ENCODE results near the gene HTT.
"Not testable (repeated sequence)": the region's sequence is repeated elsewhere in the genome, so short reads cannot be mapped to it uniquely, and the experiment has no call there.

Gene HTT

DNA sequence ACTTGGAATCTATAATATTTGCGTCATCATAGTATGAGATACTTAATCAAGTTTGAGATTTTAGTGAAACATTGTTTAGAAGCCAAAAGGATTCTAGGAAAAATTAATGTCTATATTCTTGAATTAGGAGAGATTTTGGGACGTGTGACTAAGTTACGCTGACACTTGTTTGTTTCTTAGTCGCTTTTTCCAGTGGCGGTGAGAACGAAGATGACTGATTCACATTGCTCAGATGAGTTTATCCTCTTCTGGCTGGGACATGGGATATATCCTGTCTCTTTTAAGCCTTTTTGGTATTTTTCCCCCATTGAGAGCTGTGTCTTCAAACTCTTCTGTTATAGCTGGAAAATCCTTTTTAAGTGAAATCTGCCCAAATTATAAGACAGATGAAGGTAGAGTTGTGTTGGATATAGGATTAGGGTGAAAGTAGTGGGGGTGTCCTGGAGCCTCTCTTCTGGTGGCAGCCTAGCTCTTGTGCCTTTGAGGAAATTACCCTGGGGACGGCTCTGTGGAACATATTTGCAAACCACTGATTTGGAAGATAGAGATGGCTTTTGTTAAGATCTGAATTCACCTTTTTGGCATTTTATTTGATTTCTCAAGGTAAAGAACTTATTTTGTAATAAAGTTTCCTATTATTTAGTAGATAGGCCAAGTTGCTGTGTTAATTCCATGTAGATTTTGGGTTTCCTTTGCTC is 49.7 kb downstream of the HTT start:
- no peak for DNase-seq

DNA sequence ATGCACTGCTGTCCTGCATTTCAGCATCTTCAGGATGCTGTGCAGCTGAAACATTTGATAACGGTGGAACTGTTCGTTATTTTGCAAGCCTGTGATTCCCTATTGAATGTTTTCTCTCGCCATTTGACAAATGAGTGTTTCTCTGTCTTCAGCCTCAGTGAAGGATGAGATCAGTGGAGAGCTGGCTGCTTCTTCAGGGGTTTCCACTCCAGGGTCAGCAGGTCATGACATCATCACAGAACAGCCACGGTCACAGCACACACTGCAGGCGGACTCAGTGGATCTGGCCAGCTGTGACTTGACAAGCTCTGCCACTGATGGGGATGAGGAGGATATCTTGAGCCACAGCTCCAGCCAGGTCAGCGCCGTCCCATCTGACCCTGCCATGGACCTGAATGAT is 52.6 kb downstream of the HTT start:
- no peak for DNase-seq

- DNase-seq = no peak
Observed at GRCh38 chr4:3128058-3128457, 53.6 kb downstream of the HTT start.

DNA sequence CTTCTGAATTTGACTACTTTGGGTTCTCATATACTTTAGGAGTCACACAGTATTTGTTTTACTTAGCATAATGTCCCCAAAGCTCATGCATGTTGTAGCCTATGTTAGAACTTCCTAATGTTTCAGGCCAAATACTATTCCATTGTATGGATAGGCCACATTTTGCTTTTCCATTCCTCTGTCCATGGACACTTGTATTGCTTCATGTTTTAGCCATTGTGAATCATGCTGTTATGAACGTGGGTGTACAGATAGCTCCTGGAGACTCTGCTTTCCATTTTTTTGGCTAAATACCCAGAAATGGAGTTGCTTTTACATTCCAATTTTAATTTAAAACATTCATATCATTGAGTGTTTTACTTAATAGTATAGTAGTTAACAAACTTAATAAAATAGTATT is 54.5 kb downstream of the HTT start:
- no peak for DNase-seq

DNA sequence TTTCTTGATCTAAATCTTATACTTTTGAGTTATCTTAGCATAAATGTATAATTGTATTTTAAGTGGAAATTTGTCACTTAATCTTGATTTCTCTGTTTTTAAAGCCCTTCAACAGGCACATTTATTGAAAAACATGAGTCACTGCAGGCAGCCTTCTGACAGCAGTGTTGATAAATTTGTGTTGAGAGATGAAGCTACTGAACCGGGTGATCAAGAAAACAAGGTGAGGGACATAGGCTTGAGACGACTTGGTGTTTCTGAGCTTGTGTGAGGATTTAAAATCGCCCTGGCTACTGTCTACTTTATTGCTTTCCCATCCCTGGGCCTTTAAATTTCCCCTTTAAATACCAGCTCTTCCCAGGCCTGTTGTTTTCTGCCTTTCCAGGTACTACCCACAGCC is 55.7 kb downstream of the HTT start:
- DNase-seq = no peak

DNA sequence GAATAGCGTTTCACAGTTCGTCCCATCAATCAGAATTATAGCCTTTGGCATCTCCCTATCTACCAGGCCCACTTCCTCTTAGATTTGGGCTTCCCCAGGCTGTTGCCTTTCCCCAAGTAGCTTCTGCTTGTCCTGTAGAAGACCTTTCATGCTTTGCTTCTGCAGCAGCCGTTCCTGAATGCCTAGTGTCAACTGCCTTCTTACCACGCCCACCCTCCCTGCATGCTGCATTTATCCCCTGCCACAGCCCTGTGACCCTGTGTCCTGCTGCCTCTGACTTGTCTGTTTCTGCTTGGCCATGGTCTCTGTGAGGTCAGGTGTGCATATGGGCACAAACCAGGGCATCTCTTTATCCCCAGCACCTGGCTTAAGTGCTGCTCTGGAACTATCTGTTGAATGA is 56.3 kb downstream of the HTT start:
- DNase-seq = no peak

DNA sequence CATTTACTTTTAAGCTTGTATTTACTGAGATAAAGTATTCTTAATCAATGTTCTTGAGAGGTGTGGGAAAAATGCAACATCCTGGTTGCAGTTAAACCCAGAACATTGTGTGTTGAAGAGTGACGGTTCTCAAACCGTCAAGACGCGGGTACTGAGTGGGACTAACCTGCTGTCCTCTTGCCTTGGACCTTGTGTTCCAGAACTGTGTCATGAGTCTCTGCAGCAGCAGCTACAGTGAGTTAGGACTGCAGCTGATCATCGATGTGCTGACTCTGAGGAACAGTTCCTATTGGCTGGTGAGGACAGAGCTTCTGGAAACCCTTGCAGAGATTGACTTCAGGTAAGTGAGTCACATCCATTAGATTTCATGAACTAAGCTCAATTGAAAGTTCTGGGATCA is 59.7 kb downstream of the HTT start:
- no peak for DNase-seq

- DNase-seq = no peak
Observed at GRCh38 chr4:3135155-3136011, 60.9 kb downstream of the HTT start.

- DNase-seq = no peak
Observed at GRCh38 chr4:3136454-3136853, 62.0 kb downstream of the HTT start.

- no peak for DNase-seq
Observed at GRCh38 chr4:3137908-3138307, 63.4 kb downstream of the HTT start.

GRCh38 chr4:3145234-3145924 is 70.9 kb downstream of the HTT start:
- DNase-seq = no peak

DNA sequence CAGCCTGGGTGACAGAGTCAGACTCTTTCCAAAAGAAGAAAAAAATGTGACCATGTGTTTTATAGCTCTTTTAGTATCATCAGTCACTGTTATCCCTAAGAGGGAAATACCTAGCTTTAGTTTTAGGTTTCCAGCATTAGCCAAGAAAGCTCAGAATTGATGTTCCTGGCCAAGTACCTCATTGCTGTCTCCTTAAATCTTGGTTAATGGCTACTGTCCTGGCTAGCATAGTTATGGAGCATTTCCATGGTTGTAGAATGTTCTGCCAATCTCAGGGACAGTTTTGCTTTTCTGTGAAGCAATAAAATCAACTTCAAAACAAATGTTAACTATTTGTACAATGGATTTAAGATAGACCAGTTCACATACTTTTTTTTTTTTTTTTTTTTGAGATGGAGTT is 74.4 kb downstream of the HTT start:
- no peak for DNase-seq

- not testable (repeated sequence) for DNase-seq
Observed at GRCh38 chr4:3151238-3151637, 76.8 kb downstream of the HTT start.

GRCh38 chr4:3157366-3157765 is 82.9 kb downstream of the HTT start:
- DNase-seq = no peak

- DNase-seq = no peak
Observed at GRCh38 chr4:3158841-3159240, 84.4 kb downstream of the HTT start.

GRCh38 chr4:3160438-3160837 is 86.0 kb downstream of the HTT start:
- DNase-seq = no peak

DNA sequence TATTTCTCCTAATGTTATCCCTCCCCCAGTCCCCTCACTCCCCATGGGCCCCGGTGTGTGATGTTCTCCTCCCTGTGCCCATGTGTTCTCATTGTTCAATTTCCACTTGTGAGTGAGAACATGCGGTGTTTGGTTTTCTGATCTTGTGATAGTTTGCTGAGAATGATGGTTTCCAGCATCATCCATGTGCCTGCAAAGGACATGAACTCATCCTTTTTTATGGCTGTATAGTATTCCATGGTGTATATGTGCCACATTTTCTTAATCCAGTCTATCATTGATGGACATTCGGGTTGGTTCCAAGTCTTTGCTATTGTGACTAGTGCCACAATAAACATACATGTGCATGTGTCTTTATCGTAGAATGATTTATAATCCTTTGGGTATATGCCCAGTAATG is 86.6 kb downstream of the HTT start:
- DNase-seq = not testable (repeated sequence)

DNA sequence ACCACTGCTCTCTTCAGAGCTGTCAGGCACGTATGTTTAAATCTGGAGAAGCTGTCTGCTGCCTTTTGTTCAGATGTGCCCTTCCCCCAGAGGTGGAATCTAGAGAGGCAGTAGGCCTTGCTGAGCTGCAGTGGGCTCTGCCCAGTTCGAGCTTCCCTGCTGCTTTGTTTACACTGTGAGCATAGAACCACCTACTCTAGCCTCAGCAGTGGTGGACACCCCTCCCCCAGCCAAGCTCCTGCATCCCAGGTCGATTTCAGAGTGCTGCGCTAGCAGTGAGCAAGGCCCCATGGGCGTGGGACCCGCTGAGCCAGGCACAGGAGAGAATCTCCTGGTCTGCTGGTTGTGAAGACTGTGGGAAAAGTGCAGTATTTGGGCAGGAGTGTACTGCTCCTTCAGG is 92.0 kb downstream of the HTT start:
- DNase-seq = not testable (repeated sequence)

GRCh38 chr4:3168029-3168428 is 93.5 kb downstream of the HTT start:
- DNase-seq = no peak

DNA sequence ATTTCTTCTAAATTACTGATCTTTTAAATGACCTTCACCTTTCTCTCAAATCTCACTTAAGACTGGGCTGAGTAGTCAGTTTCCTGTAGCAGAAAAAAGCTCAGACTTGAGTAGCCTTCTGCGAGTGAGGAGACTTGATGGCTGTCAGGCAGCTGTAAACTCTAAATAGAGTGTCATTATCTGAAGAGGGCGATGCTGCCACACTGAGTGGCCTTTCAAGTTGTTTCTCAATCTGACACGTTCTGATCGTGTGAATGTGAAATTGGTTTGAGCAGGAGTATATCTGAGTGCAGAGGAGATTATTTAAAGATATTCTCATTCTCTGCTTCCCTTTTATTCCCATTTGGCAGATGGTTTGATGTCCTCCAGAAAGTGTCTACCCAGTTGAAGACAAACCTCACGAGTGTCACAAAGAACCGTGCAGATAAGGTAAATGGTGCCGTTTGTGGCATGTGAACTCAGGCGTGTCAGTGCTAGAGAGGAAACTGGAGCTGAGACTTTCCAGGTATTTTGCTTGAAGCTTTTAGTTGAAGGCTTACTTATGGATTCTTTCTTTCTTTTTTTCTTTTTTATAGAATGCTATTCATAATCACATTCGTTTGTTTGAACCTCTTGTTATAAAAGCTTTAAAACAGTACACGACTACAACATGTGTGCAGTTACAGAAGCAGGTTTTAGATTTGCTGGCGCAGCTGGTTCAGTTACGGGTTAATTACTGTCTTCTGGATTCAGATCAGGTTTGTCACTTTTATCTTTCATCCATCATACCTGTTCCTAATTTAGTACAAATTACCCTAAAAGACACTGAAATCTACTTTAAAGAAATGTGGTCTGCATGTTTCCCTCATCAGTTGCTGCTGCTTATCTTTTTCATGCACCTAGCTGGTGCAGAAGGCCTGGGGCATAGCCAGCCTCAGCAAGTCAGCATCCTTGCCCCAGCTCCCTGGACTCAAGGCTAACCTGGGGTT is 100.2 kb downstream of the HTT start:
- no peak for DNase-seq

DNA sequence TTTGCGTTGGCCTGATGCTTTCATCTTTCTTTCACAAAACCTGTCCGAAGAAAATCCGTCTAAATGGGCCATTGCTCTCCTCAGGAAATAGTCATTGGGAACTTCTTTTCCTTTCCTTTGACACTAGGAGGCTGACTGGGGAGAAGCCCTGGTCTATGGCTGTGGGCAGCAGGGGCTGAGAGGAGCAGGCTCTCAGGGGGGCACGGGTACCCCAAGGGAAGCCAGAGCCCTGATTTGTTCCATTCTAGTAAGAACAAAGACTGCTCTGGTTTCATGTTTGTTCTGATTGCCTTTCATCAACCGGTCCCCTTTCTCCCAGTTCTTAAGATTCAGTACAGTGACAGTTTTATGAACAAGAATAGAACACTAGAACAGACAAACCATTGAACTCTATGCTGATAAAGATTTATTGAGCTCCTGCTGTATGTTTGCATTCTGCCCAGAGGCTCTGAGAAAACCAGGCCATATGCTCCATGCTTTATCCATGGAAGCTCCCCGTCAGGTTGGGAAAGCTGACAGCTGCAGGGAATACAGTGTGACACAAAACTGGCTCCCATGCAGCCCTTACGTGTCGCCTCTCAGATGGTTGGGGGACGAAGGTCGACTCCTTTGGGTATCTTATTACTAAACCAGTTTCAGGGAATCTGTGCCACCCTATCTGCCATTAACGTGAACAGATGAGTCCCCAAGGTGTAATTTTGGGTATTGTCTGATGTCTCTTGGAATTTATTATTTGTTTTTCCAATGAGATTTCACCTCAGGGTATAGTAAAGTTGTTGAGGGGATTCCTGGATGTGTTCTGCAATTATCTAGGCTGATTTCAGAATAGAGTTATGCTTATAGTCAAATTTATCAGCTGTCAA is 102.1 kb downstream of the HTT start:
- no peak for DNase-seq

DNA sequence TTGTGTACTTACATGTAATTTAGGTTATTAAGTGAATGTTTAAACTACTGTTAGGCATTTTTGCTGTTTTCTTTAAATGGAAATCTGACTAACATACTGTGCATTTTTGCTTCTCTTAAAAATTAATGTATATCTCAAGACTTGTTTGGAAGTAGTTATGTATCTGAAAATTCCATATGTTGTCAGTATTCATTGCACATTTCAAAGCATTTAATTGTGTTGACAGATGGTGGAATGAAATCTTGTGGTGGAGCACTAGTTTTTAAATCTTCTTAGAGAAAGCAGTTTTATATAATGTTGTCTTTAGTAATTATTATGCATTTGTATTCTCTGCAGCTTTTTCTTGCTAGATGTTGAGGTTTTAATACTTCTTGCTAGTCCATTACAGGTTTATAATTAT is 102.9 kb downstream of the HTT start:
- no peak for DNase-seq
